Measurements from ENCODE around the gene MRM3.

DNA sequence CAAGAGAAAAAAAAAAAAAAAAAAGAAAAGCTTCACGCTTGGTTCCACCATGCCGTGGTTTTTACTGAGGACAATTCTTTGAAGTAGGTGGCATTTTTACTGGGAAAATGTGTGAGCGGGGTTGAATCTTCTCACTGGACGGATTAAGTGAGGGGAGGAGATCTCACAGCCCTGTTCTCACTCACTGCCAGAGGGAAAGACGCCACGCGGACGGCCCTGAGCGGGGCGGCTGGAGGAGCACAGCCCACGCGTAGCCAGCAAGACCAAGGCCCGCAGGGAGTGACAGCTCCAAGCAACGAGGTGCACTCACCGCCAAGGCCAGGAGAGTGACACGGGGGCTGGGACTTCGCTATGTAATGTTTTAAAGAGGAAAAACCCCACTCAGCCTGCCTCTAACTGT, 43.1 kb downstream of the MRM3 start:
- TF ChIP-seq, protein P1, sequence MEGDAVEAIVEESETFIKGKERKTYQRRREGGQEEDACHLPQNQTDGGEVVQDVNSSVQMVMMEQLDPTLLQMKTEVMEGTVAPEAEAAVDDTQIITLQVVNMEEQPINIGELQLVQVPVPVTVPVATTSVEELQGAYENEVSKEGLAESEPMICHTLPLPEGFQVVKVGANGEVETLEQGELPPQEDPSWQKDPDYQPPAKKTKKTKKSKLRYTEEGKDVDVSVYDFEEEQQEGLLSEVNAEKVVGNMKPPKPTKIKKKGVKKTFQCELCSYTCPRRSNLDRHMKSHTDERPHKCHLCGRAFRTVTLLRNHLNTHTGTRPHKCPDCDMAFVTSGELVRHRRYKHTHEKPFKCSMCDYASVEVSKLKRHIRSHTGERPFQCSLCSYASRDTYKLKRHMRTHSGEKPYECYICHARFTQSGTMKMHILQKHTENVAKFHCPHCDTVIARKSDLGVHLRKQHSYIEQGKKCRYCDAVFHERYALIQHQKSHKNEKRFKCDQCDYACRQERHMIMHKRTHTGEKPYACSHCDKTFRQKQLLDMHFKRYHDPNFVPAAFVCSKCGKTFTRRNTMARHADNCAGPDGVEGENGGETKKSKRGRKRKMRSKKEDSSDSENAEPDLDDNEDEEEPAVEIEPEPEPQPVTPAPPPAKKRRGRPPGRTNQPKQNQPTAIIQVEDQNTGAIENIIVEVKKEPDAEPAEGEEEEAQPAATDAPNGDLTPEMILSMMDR (IDR thresholded peaks at IDR 0.05; ENCODE audit: insufficient read depth, low read length): no peak
- TF ChIP-seq POLR2AphosphoS5 (IDR thresholded peaks at IDR 0.05; ENCODE audit: low read depth): no peak
- TF ChIP-seq SPI1 (IDR thresholded peaks at IDR 0.05; ENCODE audit: borderline replicate concordance, low read depth): no peak
- no peak for TF ChIP-seq GABPA (IDR thresholded peaks at IDR 0.05; ENCODE audit: low read depth)
